Mucosa of descending colon (tissue), 3 donors: Measurements from ENCODE around the gene DCTN4. TPM values are rescaled to one million over a fixed set of nuclear protein-coding genes. Genes with fewer than 3 reads are reported as not detected.

Experiments used
- ATAC-seq: fragments of 200-7000 bp; cut with Tn5 transposase; one replicate; pipeline ENCODE4 v1.9.1; 2020; ENCODE audit warnings: mild to moderate bottlenecking, moderate library complexity
- DNase-seq, 3 donors: peaks; one replicate each; pipeline ENCODE4 v3.0.0-alpha.2; 2020
- H3K36me3 ChIP-seq: fragments of 200-600 bp; one replicate; pipeline ENCODE4 v1.8.0; 2021; ENCODE audit warnings: low read depth, mild to moderate bottlenecking
- H3K4me1 ChIP-seq: fragments of 200-600 bp; one replicate; pipeline ENCODE4 v1.8.0; 2021; ENCODE audit warnings: low read depth, mild to moderate bottlenecking
- H3K4me3 ChIP-seq: fragments of 200-600 bp; one replicate; pipeline ENCODE4 v1.8.0; 2021; ENCODE audit warnings: mild to moderate bottlenecking
- H3K9me3 ChIP-seq: fragments of 200-600 bp; one replicate; pipeline ENCODE4 v1.8.0; 2021; ENCODE audit warnings: mild to moderate bottlenecking
- intact Hi-C, 2 donors: fragments of 100-400 bp; cut with DNase I in 1 of 2; cut with micrococcal nuclease in 1 of 2; formaldehyde crosslinking; loops; one replicate each; pipeline versions ENCODE4 v1.11.0 to v1.11.1; 2022; cut with DNase I, micrococcal nuclease
- total RNA-seq, 3 donors: library from RNA; stranded (reverse); fragmentation: NEBNext Ultra II Directional in 2 of 3; extraction: Animal tissue kit (Norgen Biotek cat#: 25700) in 2 of 3; gene quantifications; one replicate each; pipeline versions ENCODE4 v1.2.1 to v1.2.4, GENCODE V29; 2021 to 2023
- TF ChIP-seq, protein P1 (sequence below): fragments of 200-600 bp; IDR thresholded peaks from one replicate; pipeline ENCODE4 v1.8.0; 2022; ENCODE audit warnings: antibody characterized with exemption, mild to moderate bottlenecking
- donor health status: DM: no; HTN: no; CAD: no; lungs with moderate emphysema.
- donor health status: DM: no; HTN: no; CAD: no.
- donor health status: DM: no; HTN: yes; CAD: no.

The DCTN4 gene
- total RNA-seq, 3 donors from 2014 or later: 50.8 to 56.4 (median 52.9) TPM

DNA sequence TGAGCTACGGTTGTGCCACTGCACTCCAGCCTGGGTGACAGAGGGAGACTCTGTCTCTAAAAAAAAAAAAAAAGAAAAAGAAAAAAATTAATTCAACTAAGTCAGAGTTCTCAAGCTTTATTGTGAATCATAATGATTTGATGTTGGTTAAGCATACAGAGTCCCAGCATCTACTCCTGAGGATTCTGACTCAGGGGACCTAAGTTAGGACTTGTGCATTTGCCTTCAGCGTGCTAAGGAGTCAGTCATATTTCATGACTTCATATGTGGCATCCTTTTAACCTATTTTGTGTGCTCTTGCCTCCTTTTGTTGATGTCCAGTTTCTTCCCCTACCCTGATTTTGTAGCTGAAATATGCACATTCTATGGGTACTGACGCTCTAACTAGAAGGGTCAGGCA is 94.9 kb downstream of the DCTN4 start:
- H3K9me3 ChIP-seq: no peaks in the 10 kb centered on the region
- no peaks in the 10 kb centered on the region for H3K4me1 ChIP-seq
- DNase-seq (no peak), ATAC-seq (no peak)
- no peaks in the 10 kb centered on the region for H3K36me3 ChIP-seq
- TF ChIP-seq, protein P1, sequence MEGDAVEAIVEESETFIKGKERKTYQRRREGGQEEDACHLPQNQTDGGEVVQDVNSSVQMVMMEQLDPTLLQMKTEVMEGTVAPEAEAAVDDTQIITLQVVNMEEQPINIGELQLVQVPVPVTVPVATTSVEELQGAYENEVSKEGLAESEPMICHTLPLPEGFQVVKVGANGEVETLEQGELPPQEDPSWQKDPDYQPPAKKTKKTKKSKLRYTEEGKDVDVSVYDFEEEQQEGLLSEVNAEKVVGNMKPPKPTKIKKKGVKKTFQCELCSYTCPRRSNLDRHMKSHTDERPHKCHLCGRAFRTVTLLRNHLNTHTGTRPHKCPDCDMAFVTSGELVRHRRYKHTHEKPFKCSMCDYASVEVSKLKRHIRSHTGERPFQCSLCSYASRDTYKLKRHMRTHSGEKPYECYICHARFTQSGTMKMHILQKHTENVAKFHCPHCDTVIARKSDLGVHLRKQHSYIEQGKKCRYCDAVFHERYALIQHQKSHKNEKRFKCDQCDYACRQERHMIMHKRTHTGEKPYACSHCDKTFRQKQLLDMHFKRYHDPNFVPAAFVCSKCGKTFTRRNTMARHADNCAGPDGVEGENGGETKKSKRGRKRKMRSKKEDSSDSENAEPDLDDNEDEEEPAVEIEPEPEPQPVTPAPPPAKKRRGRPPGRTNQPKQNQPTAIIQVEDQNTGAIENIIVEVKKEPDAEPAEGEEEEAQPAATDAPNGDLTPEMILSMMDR: no peak
- intact Hi-C loops: no loop called here
- H3K4me3 ChIP-seq: no peak overlapping the region

DNA sequence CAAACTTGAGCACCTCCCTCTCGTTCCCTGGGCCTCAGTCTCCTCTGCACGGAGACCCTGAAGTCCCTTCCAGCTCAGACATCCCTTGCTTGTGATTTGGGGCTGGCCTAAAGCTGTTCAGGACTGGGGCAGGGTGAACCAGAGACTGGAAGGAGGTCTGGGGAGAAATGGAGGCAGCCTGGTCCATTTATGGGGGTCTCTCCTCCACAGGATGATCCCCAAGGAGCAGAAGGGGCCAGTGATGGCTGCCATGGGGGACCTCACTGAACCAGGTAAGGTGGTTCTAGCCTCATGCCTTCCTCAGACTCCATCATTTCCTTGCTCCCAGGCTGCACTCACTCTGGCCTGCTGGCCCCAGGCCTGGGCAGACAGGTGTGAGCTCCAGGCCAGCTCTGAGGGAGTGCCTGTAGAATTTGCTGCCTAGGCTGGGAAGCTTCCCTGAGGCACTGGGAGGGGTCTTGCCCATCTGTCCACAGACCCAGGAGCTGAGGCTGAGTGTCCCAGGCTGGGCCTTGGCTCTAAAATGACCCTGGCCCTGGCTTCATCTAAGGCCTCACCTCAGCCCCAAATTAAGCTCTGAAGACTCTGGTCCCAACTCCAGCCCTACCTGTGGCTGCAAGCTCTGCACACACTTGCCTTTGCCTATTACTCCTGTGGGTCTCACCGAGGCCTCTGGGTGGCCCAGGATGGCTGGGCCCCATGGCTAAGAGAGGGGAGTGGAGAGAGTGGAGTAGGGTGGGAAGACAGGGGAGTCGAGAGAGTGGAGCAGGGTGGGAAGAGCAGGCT is 95.9 kb downstream of the DCTN4 start:
- Histone ChIP-seq H3K36me3 (no peaks in the 10 kb centered on the region), H3K9me3 (no peaks in the 10 kb centered on the region), H3K4me3 (no peak overlapping the region), H3K4me1 (no peaks in the 10 kb centered on the region)
- DNase-seq: no peak
- ATAC-seq: no peak
- TF ChIP-seq, protein P1: no peak
- intact Hi-C loops: no loop called here

DNA sequence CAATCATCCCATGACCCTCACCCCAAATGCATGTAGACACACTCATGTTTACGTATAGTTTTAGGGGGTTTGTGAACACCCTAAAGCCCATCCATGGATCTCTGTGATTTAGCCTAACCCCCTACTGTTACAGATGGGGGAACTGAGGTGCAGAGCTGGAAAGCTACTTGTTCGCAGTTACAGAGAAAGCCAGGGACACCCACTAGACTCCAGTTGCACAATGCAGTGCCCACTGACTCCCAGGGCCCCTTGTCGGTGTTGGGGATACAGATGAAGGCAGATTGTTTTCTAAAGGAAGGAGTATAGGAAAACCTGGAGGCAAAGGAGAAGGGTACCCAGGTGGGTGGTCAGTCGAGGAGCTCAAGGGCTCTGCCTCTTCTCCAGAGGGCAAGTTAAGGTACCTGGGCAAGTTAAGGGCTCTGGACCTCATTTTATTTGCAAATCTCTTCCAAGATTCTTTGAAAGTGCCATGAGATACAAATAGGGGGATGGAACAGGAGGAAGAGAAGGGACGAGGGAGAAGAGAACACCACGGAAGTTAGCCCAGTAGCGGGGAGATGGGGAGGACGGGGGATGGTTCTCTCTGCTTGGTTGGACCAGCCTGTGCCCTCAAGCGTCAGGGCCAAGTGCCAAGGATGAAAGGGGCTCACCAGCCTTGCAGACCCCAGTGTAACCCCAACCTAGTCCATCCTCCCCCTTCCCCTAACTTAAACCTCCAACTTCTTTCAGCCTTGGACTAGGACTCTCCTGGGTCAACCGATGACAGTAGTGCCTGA is 96.8 kb downstream of the DCTN4 start:
- TF ChIP-seq, protein P1: no peak
- ATAC-seq: no peak
- Histone ChIP-seq H3K4me1 (no peaks in the 10 kb centered on the region), H3K36me3 (no peaks in the 10 kb centered on the region), H3K9me3 (no peaks in the 10 kb centered on the region), H3K4me3 (no peak overlapping the region)
- no peak for DNase-seq
- intact Hi-C loops: no loop called here

DNA sequence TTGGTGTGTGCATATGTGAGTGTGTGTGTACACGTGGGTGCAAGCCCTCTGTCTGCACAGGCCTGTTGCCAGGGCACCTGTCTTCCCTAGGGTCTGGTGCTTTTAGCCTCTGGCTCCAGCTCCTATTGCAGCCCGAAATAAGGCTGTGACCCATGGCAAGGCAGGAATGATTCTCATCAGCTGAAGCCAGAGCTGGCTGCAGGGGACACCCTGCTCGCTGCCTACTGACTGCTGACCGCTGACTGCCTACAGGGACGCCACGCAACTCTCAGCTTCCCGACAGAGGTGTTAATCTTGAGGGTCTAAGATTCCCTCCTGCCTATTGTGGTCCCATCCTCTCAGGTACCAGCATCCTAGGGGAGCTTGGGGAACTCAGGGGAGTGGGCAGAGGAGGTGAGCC is 97.7 kb downstream of the DCTN4 start, which contains the start of gene MYOZ3:
Gene MYOZ3, plus strand, starts transcription at position 166 of the 400 bp plus-strand sequence. CDS start 1,691 bp downstream, outside the sequence.
- Histone ChIP-seq H3K4me1 (no peaks in the 10 kb centered on the region), H3K36me3 (no peaks in the 10 kb centered on the region), H3K4me3 (no peak within 1 kb of the TSS), H3K9me3 (no peaks in the 10 kb centered on the region)
- intact Hi-C loops: no loop called here
- TF ChIP-seq, protein P1: no peak
- ATAC-seq: no peak
- no peak for DNase-seq

DNA sequence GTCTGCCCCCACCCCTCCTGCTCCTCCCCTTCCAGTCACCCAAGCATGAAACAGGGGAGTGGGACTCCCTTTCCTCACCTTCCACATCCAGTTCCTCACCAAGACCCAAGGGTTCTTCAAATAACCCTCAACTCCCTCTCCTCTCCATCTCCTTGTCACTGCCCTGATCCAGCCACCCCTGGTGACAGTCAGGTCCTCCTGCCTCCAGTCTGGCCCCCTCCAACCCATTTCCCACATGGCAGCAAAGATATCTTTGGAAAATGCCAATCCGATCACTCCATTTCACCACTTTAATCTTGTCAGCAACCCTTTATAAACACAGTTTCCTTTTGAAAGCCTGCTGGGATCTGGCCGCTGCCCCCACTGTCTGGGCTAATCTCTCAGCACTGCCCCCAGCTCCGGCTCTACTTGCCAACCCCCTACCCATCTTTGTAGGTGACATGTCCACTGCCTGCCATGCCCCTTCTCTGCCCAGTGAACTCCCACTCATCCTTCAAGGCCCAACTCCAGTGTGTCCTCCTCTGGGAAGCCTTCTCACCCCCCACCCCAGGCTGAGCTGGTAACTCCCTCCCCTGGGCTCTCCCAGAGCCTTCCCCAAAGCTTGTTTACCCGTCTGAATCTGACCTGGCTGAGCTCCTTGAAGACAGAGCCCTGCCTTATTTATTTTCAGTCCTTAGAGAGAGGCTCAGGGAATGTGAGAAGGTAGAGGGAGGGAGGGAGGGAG is 98.5 kb downstream of the DCTN4 start:
- TF ChIP-seq, protein P1: no peak
- no peaks in the 10 kb centered on the region for H3K9me3 ChIP-seq
- H3K4me1 ChIP-seq: no peaks in the 10 kb centered on the region
- H3K4me3 ChIP-seq: no peak overlapping the region
- ATAC-seq: no peak
- no peak for DNase-seq
- intact Hi-C loops: no loop called here
- H3K36me3 ChIP-seq: no peaks in the 10 kb centered on the region
